K562 (cell line): ENCODE measurements around the gene SH3BP5L. TPM values are rescaled to one million over a fixed set of nuclear protein-coding genes. Genes with fewer than 3 reads are reported as not detected.

Source experiments
- ARHGAP35 ChIP-seq: fragments of 450-650 bp; IDR thresholded peaks from 2 replicates; pipeline ENCODE4 v1.6.1; 2018; ENCODE audit not compliant: partially characterized antibody
- ARID1B ChIP-seq: fragments of 450-650 bp; IDR thresholded peaks from 2 replicates; pipeline ENCODE4 v1.6.1; 2016; ENCODE audit warnings: antibody characterized with exemption, mild to moderate bottlenecking, inconsistent platforms
- ATF7 ChIP-seq: fragments of 450-650 bp; IDR thresholded peaks from 2 replicates; pipeline ENCODE4 v1.7.1; 2014; ENCODE audit warnings: mild to moderate bottlenecking, moderate library complexity
- CBFA2T2 ChIP-seq: fragments of 450-650 bp; conservative IDR thresholded peaks from 2 replicates; pipeline ENCODE4 v1.6.1; 2017; ENCODE audit warnings: mild to moderate bottlenecking
- DACH1 ChIP-seq: fragments of 450-650 bp; IDR thresholded peaks from 2 replicates; pipeline ENCODE4 v1.6.1; 2018; ENCODE audit not compliant: partially characterized antibody
- GTF2F1 ChIP-seq: IDR thresholded peaks from 2 replicates; pipeline ENCODE4 v1.6.1; 2011; ENCODE audit warnings: low read depth, low read length, improper control_type of control experiment
- HDAC6 ChIP-seq: IDR thresholded peaks from 2 replicates; pipeline ENCODE4 v1.6.1; 2012; ENCODE audit warnings: low read depth, mild to moderate bottlenecking, control low read depth, inconsistent platforms, low read length, moderate library complexity
- ILF3 ChIP-seq: fragments of 450-650 bp; IDR thresholded peaks from 2 replicates; pipeline ENCODE4 v1.6.1; 2018; ENCODE audit warnings: antibody characterized with exemption, mild to moderate bottlenecking, moderate library complexity, borderline replicate concordance
- LCOR ChIP-seq: sonication (generic); formaldehyde crosslinking; IDR thresholded peaks from 2 replicates; pipeline ENCODE4 v1.8.0; 2022; ENCODE audit warnings: mild to moderate bottlenecking, missing genetic modification reagents
- LEF1 ChIP-seq: fragments of 450-650 bp; IDR thresholded peaks from 2 replicates; pipeline ENCODE4 v1.6.1; 2016; ENCODE audit warnings: mild to moderate bottlenecking
- MAZ ChIP-seq, 2 experiments: fragments of 450-650 bp in 1 of 2; sonication (generic) in 1 of 2; formaldehyde crosslinking; IDR thresholded peaks in 1 of 2; conservative IDR thresholded peaks in 1 of 2; 2 replicates each; pipeline versions ENCODE4 v1.4.0 to v1.5.0; 2020; ENCODE audit warnings: mild to moderate bottlenecking in 1 of 2, missing genetic modification reagents in 1 of 2
- NCOA6 ChIP-seq: fragments of 450-650 bp; IDR thresholded peaks from 2 replicates; pipeline ENCODE4 v1.6.1; 2017; ENCODE audit warnings: mild to moderate bottlenecking
- NR1H2 ChIP-seq: sonication (generic); formaldehyde crosslinking; IDR thresholded peaks from 2 replicates; pipeline ENCODE4 v1.4.0; 2020; ENCODE audit warnings: mild to moderate bottlenecking, missing genetic modification reagents
- SNIP1 ChIP-seq: fragments of 450-650 bp; IDR thresholded peaks from 2 replicates; pipeline ENCODE4 v1.7.1; 2017; ENCODE audit warnings: low read depth, mild to moderate bottlenecking
- SRSF9 ChIP-seq: fragments of 200-400 bp; formaldehyde crosslinking; IDR thresholded peaks from 2 replicates; pipeline ENCODE4 v1.6.1; 2017; ENCODE audit warnings: low read depth, low read length, borderline replicate concordance
- TOE1 ChIP-seq, 2 experiments: fragments of 450-650 bp in 1 of 2; sonication (generic) in 1 of 2; formaldehyde crosslinking in 1 of 2; IDR thresholded peaks; 2 replicates each; pipeline versions ENCODE4 v1.7.1 to v1.8.0; 2016 to 2022; ENCODE audit warnings: borderline replicate concordance in 2 of 2, mild to moderate bottlenecking in 2 of 2, antibody characterized with exemption in 1 of 2, inconsistent platforms in 1 of 2, low read depth in 1 of 2, missing genetic modification reagents in 1 of 2, moderate library complexity in 1 of 2
- USF1 ChIP-seq: sonication (generic); formaldehyde crosslinking; IDR thresholded peaks from 2 replicates; pipeline ENCODE4 v1.9.0; 2022; ENCODE audit warnings: mild to moderate bottlenecking, missing genetic modification reagents
- polyA plus RNA-seq, 8 experiments: library from polyadenylated mRNA; depleted of rRNA in 4 of 8; stranded (reverse) in 5 of 8; unstranded in 3 of 8; fragments of >200 nt; fragmentation: Nextera tagmentation in 2 of 8; fragmentation: Illumina TruSeq in 1 of 8; extraction: Ambion mirVana in 2 of 8; extraction: Trizol in 1 of 8; gene quantifications; 2 replicates each; pipeline versions ENCODE4 v1.2.1 to v1.2.3, GENCODE V29; 2011 to 2014; ENCODE audit warnings: inconsistent platforms in 1 of 8, missing spikeins in 1 of 8
- total RNA-seq, 7 experiments: library from RNA; depleted of rRNA in 6 of 7; stranded (reverse); fragments of >200 nt in 6 of 7; fragmentation: Illumina TruSeq in 2 of 7; extraction: Trizol in 2 of 7; gene quantifications; 2 replicates each; pipeline versions ENCODE4 v1.2.1 to v1.2.3, GENCODE V29; 2011 to 2021; ENCODE audit warnings: low replicate concordance in 1 of 7
- TF ChIP-seq, protein P1 (sequence below): sonication (generic); formaldehyde crosslinking; IDR thresholded peaks from 2 replicates; pipeline ENCODE4 v1.8.1; 2023; ENCODE audit warnings: missing genetic modification reagents, mild to moderate bottlenecking, borderline replicate concordance
- TF ChIP-seq, protein P2 (sequence below): fragments of 250-450 bp; sonication (Bioruptor Pico); IDR thresholded peaks from 2 replicates; pipeline ENCODE4 v1.8.0; 2022; ENCODE audit warnings: inconsistent platforms
- TF ChIP-seq, protein P3 (sequence below), 2 experiments: fragments of 450-650 bp; IDR thresholded peaks; 2 replicates each; pipeline ENCODE4 v1.6.1; 2016

The SH3BP5L gene
- total and polyA plus RNA-seq, 9 of the 15 experiments (the other 6 are each of a cell fraction or from before 2014, with no cell fraction given): 1.9 to 26.5 (median 15.8) TPM

DNA sequence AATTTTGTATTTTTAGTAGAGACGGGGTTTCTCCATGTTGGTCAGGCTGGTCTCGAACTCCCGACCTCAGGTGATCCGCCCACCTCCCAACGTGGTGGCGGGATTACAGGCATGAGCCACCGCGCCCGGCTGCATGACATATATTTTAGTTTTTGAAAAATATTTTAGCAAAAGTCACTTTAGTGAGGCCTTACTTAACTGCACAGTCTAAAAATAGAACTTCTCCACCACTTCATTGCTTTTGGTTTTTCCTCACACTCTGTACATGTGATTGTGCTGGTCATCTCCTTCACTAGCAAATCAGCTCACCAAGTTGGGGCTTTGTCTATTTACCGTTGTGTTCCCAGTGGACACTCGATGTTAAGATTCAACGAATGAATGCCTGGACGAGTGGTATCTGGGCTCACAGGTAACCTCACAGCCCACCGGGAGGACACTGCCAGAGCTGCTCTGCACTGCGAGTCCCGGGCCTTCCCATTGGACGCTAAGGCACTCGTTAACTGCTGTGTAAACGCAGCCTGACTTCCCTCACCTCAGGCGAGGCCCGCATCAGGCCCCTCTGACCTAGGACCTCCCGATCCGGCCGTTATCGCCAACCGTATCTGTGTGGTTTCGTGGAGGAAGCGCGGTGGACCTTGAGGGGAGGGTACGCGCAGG is 47.2 kb upstream of the SH3BP5L start (continued):
- TF ChIP-seq SNIP1 (no peak), NR1H2 (CRISPR knock-in tag) (no peak), ILF3 (peak; percentile 70; the same call in 1 of the 2 replicates), HDAC6 (no peak), ARID1B (no peak; the same call in 1 of the 2 replicates), ARHGAP35 (no peak), DACH1 (no peak), MAZ (CRISPR knock-in tag; conservative IDR thresholded peaks at IDR 0.05 in 1 of 2, IDR thresholded peaks at IDR 0.05 in 1 of 2) (peak in 1 of 2 experiments; percentile 15; a peak in 1 of 4 replicates), ATF7 (no peak), GTF2F1 (no peak), USF1 (peak; percentile 36; the same call in 1 of the 2 replicates), LEF1 (no peak), SRSF9 (no peak), CBFA2T2 (no peak), TOE1 (IDR thresholded peaks at IDR 0.05; ENCODE audit: borderline replicate concordance) (no peak), TOE1 (CRISPR knock-in tag; IDR thresholded peaks at IDR 0.05; ENCODE audit: borderline replicate concordance, low read depth) (no peak), NCOA6 (no peak), LCOR (CRISPR knock-in tag) (no peak)
- TF ChIP-seq, protein P1, sequence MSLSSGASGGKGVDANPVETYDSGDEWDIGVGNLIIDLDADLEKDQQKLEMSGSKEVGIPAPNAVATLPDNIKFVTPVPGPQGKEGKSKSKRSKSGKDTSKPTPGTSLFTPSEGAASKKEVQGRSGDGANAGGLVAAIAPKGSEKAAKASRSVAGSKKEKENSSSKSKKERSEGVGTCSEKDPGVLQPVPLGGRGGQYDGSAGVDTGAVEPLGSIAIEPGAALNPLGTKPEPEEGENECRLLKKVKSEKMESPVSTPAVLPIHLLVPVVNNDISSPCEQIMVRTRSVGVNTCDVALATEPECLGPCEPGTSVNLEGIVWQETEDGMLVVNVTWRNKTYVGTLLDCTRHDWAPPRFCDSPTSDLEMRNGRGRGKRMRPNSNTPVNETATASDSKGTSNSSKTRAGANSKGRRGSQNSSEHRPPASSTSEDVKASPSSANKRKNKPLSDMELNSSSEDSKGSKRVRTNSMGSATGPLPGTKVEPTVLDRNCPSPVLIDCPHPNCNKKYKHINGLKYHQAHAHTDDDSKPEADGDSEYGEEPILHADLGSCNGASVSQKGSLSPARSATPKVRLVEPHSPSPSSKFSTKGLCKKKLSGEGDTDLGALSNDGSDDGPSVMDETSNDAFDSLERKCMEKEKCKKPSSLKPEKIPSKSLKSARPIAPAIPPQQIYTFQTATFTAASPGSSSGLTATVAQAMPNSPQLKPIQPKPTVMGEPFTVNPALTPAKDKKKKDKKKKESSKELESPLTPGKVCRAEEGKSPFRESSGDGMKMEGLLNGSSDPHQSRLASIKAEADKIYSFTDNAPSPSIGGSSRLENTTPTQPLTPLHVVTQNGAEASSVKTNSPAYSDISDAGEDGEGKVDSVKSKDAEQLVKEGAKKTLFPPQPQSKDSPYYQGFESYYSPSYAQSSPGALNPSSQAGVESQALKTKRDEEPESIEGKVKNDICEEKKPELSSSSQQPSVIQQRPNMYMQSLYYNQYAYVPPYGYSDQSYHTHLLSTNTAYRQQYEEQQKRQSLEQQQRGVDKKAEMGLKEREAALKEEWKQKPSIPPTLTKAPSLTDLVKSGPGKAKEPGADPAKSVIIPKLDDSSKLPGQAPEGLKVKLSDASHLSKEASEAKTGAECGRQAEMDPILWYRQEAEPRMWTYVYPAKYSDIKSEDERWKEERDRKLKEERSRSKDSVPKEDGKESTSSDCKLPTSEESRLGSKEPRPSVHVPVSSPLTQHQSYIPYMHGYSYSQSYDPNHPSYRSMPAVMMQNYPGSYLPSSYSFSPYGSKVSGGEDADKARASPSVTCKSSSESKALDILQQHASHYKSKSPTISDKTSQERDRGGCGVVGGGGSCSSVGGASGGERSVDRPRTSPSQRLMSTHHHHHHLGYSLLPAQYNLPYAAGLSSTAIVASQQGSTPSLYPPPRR (CRISPR knock-in tag): no peak
- TF ChIP-seq, protein P2, sequence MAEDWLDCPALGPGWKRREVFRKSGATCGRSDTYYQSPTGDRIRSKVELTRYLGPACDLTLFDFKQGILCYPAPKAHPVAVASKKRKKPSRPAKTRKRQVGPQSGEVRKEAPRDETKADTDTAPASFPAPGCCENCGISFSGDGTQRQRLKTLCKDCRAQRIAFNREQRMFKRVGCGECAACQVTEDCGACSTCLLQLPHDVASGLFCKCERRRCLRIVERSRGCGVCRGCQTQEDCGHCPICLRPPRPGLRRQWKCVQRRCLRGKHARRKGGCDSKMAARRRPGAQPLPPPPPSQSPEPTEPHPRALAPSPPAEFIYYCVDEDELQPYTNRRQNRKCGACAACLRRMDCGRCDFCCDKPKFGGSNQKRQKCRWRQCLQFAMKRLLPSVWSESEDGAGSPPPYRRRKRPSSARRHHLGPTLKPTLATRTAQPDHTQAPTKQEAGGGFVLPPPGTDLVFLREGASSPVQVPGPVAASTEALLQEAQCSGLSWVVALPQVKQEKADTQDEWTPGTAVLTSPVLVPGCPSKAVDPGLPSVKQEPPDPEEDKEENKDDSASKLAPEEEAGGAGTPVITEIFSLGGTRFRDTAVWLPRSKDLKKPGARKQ (CRISPR knock-in tag): no peak
- TF ChIP-seq, protein P3, sequence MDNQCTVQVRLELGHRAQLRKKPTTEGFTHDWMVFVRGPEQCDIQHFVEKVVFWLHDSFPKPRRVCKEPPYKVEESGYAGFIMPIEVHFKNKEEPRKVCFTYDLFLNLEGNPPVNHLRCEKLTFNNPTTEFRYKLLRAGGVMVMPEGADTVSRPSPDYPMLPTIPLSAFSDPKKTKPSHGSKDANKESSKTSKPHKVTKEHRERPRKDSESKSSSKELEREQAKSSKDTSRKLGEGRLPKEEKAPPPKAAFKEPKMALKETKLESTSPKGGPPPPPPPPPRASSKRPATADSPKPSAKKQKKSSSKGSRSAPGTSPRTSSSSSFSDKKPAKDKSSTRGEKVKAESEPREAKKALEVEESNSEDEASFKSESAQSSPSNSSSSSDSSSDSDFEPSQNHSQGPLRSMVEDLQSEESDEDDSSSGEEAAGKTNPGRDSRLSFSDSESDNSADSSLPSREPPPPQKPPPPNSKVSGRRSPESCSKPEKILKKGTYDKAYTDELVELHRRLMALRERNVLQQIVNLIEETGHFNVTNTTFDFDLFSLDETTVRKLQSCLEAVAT (IDR thresholded peaks at IDR 0.05): peak in 1 of 2 experiments; percentile 73; a peak in 1 of 4 replicates
